ENCODE measurements around the gene TAF6L. TPM values are rescaled to one million over a fixed set of nuclear protein-coding genes. Genes with fewer than 3 reads are reported as not detected.
"Not testable (repeated sequence)": the region's sequence is repeated elsewhere in the genome, so short reads cannot be mapped to it uniquely, and the experiment has no call there.

Gene TAF6L
- total RNA-seq, 1 donor from 2014 or later: 18.8 TPM

- Mint-ChIP-seq H3K27ac (ENCODE audit: unreplicated experiment) (peak overlapping the region; percentile 99), H3K36me3 (ENCODE audit: low read depth) (peaks cover 5% of the 10 kb centered on the region), H3K4me3 (ENCODE audit: unreplicated experiment) (peak overlapping the region; percentile 97), H3K27me3 (ENCODE audit: low read depth) (no peaks in the 10 kb centered on the region), H3K9me3 (ENCODE audit: low read depth) (no peaks in the 10 kb centered on the region), H3K4me1 (ENCODE audit: low read depth) (peaks cover 26% of the 10 kb centered on the region)
- TF ChIP-seq CTCF (IDR thresholded peaks at IDR 0.05): no peak
- DNase-seq (ENCODE audit: low spot score): peak; percentile 81
These were observed 18.0 kb upstream of the TAF6L start for GRCh38 chr11:62752994-62753735.

GRCh38 chr11:62753736-62754603 lies 17.2 kb upstream of the TAF6L start, which contains the start of gene ZBTB3:
Gene ZBTB3, minus strand, starts transcription at chr11:62754160. Its CDS starts 496 bp downstream, at chr11:62753664.
- H3K4me3 Mint-ChIP-seq (ENCODE audit: unreplicated experiment): peak within 1 kb of the TSS; percentile 97
- H3K9me3 Mint-ChIP-seq (ENCODE audit: low read depth): no peaks in the 10 kb centered on the region
- no peaks in the 10 kb centered on the region for H3K27me3 Mint-ChIP-seq (ENCODE audit: low read depth)
- DNase-seq (ENCODE audit: low spot score): peak; percentile 98
- peaks cover 4% of the 10 kb centered on the region for H3K36me3 Mint-ChIP-seq (ENCODE audit: low read depth)
- peak within 1 kb of the TSS; percentile 99 for H3K27ac Mint-ChIP-seq (ENCODE audit: unreplicated experiment)
- no peak for TF ChIP-seq CTCF (IDR thresholded peaks at IDR 0.05)
- peaks cover 20% of the 10 kb centered on the region for H3K4me1 Mint-ChIP-seq (ENCODE audit: low read depth)

GRCh38 chr11:62755086-62755615 lies 16.0 kb upstream of the TAF6L start:
- Mint-ChIP-seq H3K4me1 (ENCODE audit: low read depth) (peaks cover 15% of the 10 kb centered on the region), H3K27me3 (ENCODE audit: low read depth) (no peaks in the 10 kb centered on the region), H3K4me3 (ENCODE audit: unreplicated experiment) (peak overlapping the region; percentile 15), H3K27ac (ENCODE audit: unreplicated experiment) (no peak overlapping the region), H3K36me3 (ENCODE audit: low read depth) (peaks cover 2% of the 10 kb centered on the region), H3K9me3 (ENCODE audit: low read depth) (no peaks in the 10 kb centered on the region)
- DNase-seq (ENCODE audit: low spot score): no peak
- TF ChIP-seq CTCF (IDR thresholded peaks at IDR 0.05): no peak

- Mint-ChIP-seq H3K27me3 (ENCODE audit: low read depth) (no peaks in the 10 kb centered on the region), H3K4me1 (ENCODE audit: low read depth) (peaks cover 25% of the 10 kb centered on the region), H3K4me3 (ENCODE audit: unreplicated experiment) (no peak overlapping the region), H3K9me3 (ENCODE audit: low read depth) (no peaks in the 10 kb centered on the region), H3K27ac (ENCODE audit: unreplicated experiment) (no peak overlapping the region), H3K36me3 (ENCODE audit: low read depth) (no peaks in the 10 kb centered on the region)
- no peak for DNase-seq (ENCODE audit: low spot score)
- TF ChIP-seq CTCF (IDR thresholded peaks at IDR 0.05): no peak
These were observed 13.1 kb upstream of the TAF6L start for GRCh38 chr11:62757846-62758788.

- not testable (repeated sequence) for H3K36me3 Mint-ChIP-seq (ENCODE audit: low read depth); H3K27me3 Mint-ChIP-seq (ENCODE audit: low read depth); H3K27ac Mint-ChIP-seq (ENCODE audit: unreplicated experiment); H3K9me3 Mint-ChIP-seq (ENCODE audit: low read depth); DNase-seq (ENCODE audit: low spot score)
- peak overlapping the region; percentile 94 for H3K4me3 Mint-ChIP-seq (ENCODE audit: unreplicated experiment)
- peaks cover 14% of the 10 kb centered on the region for H3K4me1 Mint-ChIP-seq (ENCODE audit: low read depth)
These were observed 10.3 kb upstream of the TAF6L start for GRCh38 chr11:62760867-62761227.
